OCI-LY1 (cell line): ENCODE results near the gene ST6GAL2.

Experiments used
- H2AFZ ChIP-seq: fragments of 200-600 bp; sonication (generic), shearing (Covaris generic); 2 replicates; pipeline ENCODE4 v1.6.0; 2014; ENCODE audit warnings: antibody characterized with exemption, mild to moderate bottlenecking, low read length
- H3F3A ChIP-seq: fragments of 200-600 bp; sonication (generic), shearing (Covaris generic); 2 replicates; pipeline ENCODE4 v1.6.0; 2014; ENCODE audit warnings: mild to moderate bottlenecking, antibody characterized with exemption, low read length, moderate library complexity; ENCODE audit not compliant: insufficient read depth
- H3K27ac ChIP-seq: fragments of 200-600 bp; sonication (generic); 2 replicates; pipeline ENCODE4 v1.5.1; 2014; ENCODE audit warnings: low read length, mixed run types, mild to moderate bottlenecking, low read depth; ENCODE audit not compliant: poor library complexity, severe bottlenecking
- H3K27me3 ChIP-seq: fragments of 200-600 bp; sonication (generic); 2 replicates; pipeline ENCODE4 v1.6.0; 2014; ENCODE audit warnings: antibody characterized with exemption, mild to moderate bottlenecking, low read length, moderate library complexity; ENCODE audit not compliant: insufficient read depth
- H3K36me3 ChIP-seq: fragments of 200-600 bp; sonication (generic); 2 replicates; pipeline ENCODE4 v1.6.1; 2014; ENCODE audit warnings: mild to moderate bottlenecking, antibody characterized with exemption, low read length, moderate library complexity, mixed read lengths; ENCODE audit not compliant: insufficient read depth
- H3K4me1 ChIP-seq: fragments of 200-600 bp; sonication (generic); 2 replicates; pipeline ENCODE4 v1.5.1; 2014; ENCODE audit warnings: mild to moderate bottlenecking, low read length, moderate library complexity; ENCODE audit not compliant: insufficient read depth, severe bottlenecking
- H3K4me2 ChIP-seq: fragments of 200-600 bp; sonication (generic), shearing (Covaris generic); 2 replicates; pipeline ENCODE4 v1.6.1; 2014; ENCODE audit warnings: low read length
- H3K4me3 ChIP-seq: fragments of 200-600 bp; sonication (generic); 2 replicates; pipeline ENCODE4 v1.5.1; 2014; ENCODE audit warnings: low read length, low read depth, mild to moderate bottlenecking, mixed read lengths; ENCODE audit not compliant: poor library complexity, severe bottlenecking
- H3K79me2 ChIP-seq: fragments of 200-600 bp; shearing (Covaris generic); 2 replicates; pipeline ENCODE4 v1.6.1; 2016; ENCODE audit warnings: mixed run types, low read length, mixed read lengths; ENCODE audit not compliant: insufficient read depth
- H3K9ac ChIP-seq: fragments of 200-600 bp; sonication (generic), shearing (Covaris generic); 2 replicates; pipeline ENCODE4 v1.6.1; 2014; ENCODE audit warnings: mild to moderate bottlenecking, low read length, mixed read lengths
- H3K9me2 ChIP-seq: fragments of 200-600 bp; sonication (generic), shearing (Covaris generic); 2 replicates; pipeline ENCODE4 v1.6.1; 2014; ENCODE audit warnings: low read depth, mild to moderate bottlenecking, low read length, mixed read lengths
- H3K9me3 ChIP-seq: fragments of 200-600 bp; shearing (Covaris generic); 2 replicates; pipeline ENCODE4 v1.6.1; 2014; ENCODE audit warnings: low read length, mixed read lengths
- H4K20me1 ChIP-seq: fragments of 200-600 bp; sonication (generic), shearing (Covaris generic); 2 replicates; pipeline ENCODE4 v1.6.0; 2016; ENCODE audit warnings: mild to moderate bottlenecking, low read length; ENCODE audit not compliant: insufficient read depth
- CTCF ChIP-seq: fragments of 200-600 bp; sonication (generic), shearing (Covaris generic); IDR thresholded peaks from 2 replicates; pipeline ENCODE4 v1.5.1; 2017; ENCODE audit warnings: mild to moderate bottlenecking, antibody characterized with exemption, low read length, moderate library complexity, mixed read lengths
- EZH2 ChIP-seq: fragments of 200-600 bp; sonication (generic), shearing (Covaris generic); IDR thresholded peaks from 2 replicates; pipeline ENCODE4 v1.8.0; 2017; ENCODE audit warnings: borderline replicate concordance, mixed run types, mild to moderate bottlenecking, antibody characterized with exemption, low read length, moderate library complexity, mixed read lengths

The ST6GAL2 gene

GRCh38 chr2:106843001-106843909 lies 42.7 kb downstream of the ST6GAL2 start:
- H3K9me3 ChIP-seq = no peaks in the 10 kb centered on the region
- H3K79me2 ChIP-seq = no peaks in the 10 kb centered on the region
- no peaks in the 10 kb centered on the region for H3K4me1 ChIP-seq
- no peaks in the 10 kb centered on the region for H3F3A ChIP-seq
- H4K20me1 ChIP-seq = no peaks in the 10 kb centered on the region
- H3K9me2 ChIP-seq = no peaks in the 10 kb centered on the region
- no peaks in the 10 kb centered on the region for H3K27me3 ChIP-seq
- no peak overlapping the region for H3K9ac ChIP-seq
- no peak overlapping the region for H3K4me3 ChIP-seq
- TF ChIP-seq EZH2 (no peak), CTCF (no peak)
- H2AFZ ChIP-seq = no peak overlapping the region
- H3K4me2 ChIP-seq = no peak overlapping the region
- no peak overlapping the region for H3K27ac ChIP-seq
- H3K36me3 ChIP-seq = no peaks in the 10 kb centered on the region

- H3K27ac ChIP-seq = no peak overlapping the region
Observed at GRCh38 chr2:106841886-106842645, 43.9 kb downstream of the ST6GAL2 start.

GRCh38 chr2:106840818-106841217 lies 45.1 kb downstream of the ST6GAL2 start:
- no peak overlapping the region for H2AFZ ChIP-seq
- H3K4me2 ChIP-seq = no peak overlapping the region
- no peaks in the 10 kb centered on the region for H3K27me3 ChIP-seq
- H3K36me3 ChIP-seq = no peaks in the 10 kb centered on the region
- no peak overlapping the region for H3K9ac ChIP-seq
- H3K4me1 ChIP-seq = no peaks in the 10 kb centered on the region
- no peak overlapping the region for H3K27ac ChIP-seq
- no peaks in the 10 kb centered on the region for H3K79me2 ChIP-seq
- no peaks in the 10 kb centered on the region for H3F3A ChIP-seq
- no peaks in the 10 kb centered on the region for H3K9me3 ChIP-seq
- TF ChIP-seq EZH2 = no peak
- no peak for TF ChIP-seq CTCF
- no peak overlapping the region for H3K4me3 ChIP-seq
- H3K9me2 ChIP-seq = no peaks in the 10 kb centered on the region
- H4K20me1 ChIP-seq = no peaks in the 10 kb centered on the region

More at GRCh38 chr2:106841886-106842645, 43.9 kb downstream of the ST6GAL2 start:
- Histone ChIP-seq H2AFZ (no peak overlapping the region), H3K9me3 (no peaks in the 10 kb centered on the region), H3K4me1 (no peaks in the 10 kb centered on the region), H3K9ac (no peak overlapping the region), H3F3A (no peaks in the 10 kb centered on the region), H3K4me3 (no peak overlapping the region), H3K36me3 (no peaks in the 10 kb centered on the region), H3K4me2 (no peak overlapping the region), H3K79me2 (no peaks in the 10 kb centered on the region), H4K20me1 (no peaks in the 10 kb centered on the region), H3K9me2 (no peaks in the 10 kb centered on the region), H3K27me3 (no peaks in the 10 kb centered on the region)
- no peak for TF ChIP-seq CTCF
- no peak for TF ChIP-seq EZH2
